Femur (tissue), 1 donor: ENCODE measurements around the gene DNAH2.

Experiments used
- DNase-seq: peaks from one replicate; pipeline ENCODE4 v3.0.0-alpha.2; 2017

Gene DNAH2

GRCh38 chr17:7840875-7841274 lies 123.3 kb downstream of the DNAH2 start:
- no peak for DNase-seq

- DNase-seq: peak; percentile 91
Measured at GRCh38 chr17:7841396-7841914, 123.9 kb downstream of the DNAH2 start.

DNA sequence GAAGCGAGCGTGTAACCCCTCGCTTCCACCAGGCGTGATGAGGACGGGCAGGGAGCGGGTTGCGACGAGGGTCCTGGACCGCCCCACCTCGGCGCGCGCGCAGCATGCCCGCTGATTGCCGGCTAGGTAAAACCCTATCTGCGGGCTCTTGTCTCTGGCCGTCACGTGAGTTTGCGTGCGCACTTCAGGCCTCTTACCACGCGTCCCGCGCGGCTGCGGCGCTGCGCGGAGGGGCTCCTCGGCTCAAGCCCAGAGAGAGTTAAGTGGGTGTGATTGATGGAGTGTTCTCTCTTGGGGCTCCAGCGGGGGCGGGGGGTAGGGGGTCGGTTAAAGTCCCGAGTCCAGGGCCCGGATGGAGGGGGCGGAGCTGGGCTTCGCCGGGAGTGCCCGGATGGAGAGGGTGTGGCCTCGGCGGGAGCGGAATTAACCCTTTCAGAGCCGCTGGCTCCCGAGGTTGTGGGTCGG lies 124.4 kb downstream of the DNAH2 start:
- peak; percentile 95 for DNase-seq

DNA sequence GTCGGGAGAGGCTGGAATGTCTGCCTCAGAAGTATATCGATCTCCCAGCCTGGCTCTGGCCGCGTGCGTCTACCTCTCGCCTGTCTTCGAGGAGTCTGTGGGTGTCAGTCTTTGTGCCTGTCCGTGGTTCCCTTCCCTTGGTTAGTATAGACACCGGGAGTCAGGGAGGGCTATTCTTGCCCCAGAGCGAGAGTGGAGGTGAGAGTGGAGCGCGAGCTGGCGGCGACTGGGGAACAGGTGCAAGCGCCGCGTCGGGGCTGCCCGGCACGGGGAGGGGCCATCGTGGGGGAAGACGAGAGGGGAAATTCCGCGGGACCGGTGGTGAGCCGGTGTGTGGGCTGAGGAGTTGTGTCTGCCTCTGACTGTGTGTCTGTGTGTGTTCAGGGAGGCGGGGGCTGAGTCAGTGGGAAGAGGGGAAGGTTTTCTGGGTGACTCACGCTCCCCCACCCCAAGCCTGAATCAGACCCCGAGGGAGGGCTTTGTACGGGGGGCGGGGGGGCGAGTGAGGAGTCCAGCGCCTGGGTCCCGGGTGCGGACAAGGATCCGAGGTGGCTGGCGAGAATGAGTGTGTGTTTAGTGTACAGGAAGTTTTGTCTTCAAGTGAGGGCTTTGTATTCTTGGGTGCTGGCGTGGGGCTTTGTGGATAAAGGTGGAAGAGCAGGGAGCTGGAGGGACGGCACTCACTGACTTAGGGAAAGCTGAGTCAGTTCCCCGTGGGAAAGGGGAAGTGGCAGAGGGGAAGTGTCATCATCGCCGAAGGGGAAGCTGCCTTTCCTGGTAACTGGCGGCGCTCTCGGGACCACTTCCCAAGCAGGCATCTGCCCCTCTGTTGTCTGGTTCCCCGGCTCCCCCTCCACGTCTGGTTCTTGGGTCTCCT lies 125.1 kb downstream of the DNAH2 start:
- peak; percentile 84 for DNase-seq

- no peak for DNase-seq
Measured at GRCh38 chr17:7843257-7843535, 125.7 kb downstream of the DNAH2 start.

DNA sequence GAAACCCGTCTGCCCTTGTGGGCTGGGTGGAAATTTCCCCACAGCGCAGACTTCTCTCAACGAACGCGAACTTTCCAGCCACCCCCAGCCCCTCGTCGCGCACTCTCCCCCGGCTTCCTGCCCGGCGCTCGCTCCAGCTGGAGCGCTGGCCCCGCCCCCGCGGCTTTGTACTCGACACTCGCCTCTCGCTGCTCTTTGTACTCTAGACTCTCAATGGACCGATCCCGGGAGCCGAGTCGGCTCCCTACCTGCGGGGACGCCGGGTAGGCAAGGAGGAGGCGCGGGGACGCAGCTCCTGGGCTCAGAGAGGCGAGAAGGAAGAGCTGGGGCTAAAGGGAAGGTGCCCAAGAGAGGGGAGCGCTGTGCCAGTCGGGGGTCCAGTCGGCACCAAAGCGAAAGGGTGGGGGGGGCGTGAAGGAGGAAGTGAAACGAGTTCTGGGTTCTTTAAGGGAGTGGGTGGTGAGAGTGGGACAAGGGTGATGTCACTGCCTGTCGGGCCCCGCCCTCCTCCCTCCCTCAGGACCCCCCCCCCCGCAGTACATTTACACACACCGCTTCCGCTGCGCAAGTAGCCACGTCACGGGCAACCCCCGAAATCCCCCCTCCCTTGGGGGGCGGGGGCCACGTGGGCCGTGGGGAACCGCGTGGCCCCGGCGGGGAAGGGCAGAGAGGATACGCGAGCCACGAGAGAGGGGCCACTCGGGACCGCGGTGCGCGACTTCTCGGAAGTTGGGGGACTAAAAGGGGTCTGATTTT lies 126.2 kb downstream of the DNAH2 start:
- peak; percentile 89 for DNase-seq

- peak; percentile 95 for DNase-seq
Measured at GRCh38 chr17:7844292-7845154, 127.0 kb downstream of the DNAH2 start.

DNA sequence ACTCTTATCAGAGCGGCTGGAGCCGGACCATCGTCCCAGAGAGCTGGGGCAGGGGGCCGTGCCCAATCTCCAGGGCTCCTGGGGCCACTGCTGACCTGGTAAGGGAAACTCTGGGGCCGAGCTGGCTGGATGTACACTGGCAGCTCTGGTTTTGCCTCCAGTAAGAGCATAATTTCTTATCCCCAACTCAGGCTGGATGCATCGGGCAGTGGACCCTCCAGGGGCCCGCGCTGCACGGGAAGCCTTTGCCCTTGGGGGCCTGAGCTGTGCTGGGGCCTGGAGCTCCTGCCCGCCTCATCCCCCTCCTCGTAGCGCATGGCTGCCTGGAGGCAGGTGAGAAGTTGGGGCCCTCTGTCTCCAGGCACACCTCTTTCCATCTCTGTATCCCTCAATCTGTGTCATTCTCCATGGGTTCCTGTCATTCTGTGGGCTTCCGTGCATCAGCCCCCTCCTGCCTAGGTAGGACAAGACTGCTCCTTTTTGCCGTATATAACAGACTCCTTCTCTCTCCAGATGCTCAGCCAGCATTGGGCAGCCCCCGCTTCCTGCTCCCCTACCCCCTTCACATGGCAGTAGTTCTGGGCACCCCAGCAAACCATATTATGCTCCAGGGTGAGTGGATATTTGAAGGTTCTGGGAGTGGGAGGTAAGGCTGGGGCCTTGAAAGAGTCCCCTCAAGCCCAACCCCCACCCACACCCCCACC lies 128.0 kb downstream of the DNAH2 start:
- no peak for DNase-seq

GRCh38 chr17:7846063-7846735 lies 128.7 kb downstream of the DNAH2 start:
- no peak for DNase-seq

GRCh38 chr17:7846765-7847661 lies 129.5 kb downstream of the DNAH2 start:
- DNase-seq: peak; percentile 34

DNA sequence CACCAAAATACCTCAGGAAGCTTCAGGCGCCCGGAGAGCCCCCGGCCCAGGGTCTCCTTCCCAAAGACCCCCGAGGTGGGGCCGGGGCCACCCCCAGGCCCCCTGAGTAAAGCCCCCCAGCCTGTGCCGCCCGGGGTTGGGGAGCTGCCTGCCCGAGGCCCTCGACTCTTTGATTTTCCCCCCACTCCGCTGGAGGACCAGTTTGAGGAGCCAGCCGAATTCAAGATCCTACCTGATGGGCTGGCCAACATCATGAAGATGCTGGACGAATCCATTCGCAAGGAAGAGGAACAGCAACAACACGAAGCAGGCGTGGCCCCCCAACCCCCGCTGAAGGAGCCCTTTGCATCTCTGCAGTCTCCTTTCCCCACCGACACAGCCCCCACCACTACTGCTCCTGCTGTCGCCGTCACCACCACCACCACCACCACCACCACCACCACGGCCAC lies 130.6 kb downstream of the DNAH2 start:
- no peak for DNase-seq

- DNase-seq: no peak
Measured at GRCh38 chr17:7848739-7849129, 131.2 kb downstream of the DNAH2 start.

DNA sequence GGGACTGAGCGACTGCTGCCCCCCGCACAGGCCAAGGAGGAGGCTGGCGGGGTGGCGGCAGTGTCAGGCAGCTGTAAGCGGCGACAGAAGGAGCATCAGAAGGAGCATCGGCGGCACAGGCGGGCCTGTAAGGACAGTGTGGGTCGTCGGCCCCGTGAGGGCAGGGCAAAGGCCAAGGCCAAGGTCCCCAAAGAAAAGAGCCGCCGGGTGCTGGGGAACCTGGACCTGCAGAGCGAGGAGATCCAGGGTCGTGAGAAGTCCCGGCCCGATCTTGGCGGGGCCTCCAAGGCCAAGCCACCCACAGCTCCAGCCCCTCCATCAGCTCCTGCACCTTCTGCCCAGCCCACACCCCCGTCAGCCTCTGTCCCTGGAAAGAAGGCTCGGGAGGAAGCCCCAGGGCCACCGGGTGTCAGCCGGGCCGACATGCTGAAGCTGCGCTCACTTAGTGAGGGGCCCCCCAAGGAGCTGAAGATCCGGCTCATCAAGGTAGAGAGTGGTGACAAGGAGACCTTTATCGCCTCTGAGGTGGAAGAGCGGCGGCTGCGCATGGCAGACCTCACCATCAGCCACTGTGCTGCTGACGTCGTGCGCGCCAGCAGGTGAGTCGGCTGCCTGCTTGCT lies 131.7 kb downstream of the DNAH2 start:
- no peak for DNase-seq

GRCh38 chr17:7849751-7850504 lies 132.4 kb downstream of the DNAH2 start:
- no peak for DNase-seq

GRCh38 chr17:7850701-7851437 lies 133.3 kb downstream of the DNAH2 start:
- DNase-seq: peak; percentile 26

- DNase-seq: peak; percentile 95
Measured at GRCh38 chr17:7851438-7852261, 134.1 kb downstream of the DNAH2 start.

- peak; percentile 49 for DNase-seq
Measured at GRCh38 chr17:7852262-7852670, 134.7 kb downstream of the DNAH2 start.
